Small intestine (tissue), 7 donors: ENCODE data around the gene SEL1L. TPM values are rescaled to one million over a fixed set of nuclear protein-coding genes. Genes with fewer than 3 reads are reported as not detected.
A peak's percentile ranks its signal among the peaks of the same experiment; 100 is the strongest.

Experiments used
- DNase-seq, 2 donors: peaks; one replicate each; pipeline versions ENCODE4 v3.0.0 to v3.0.0-alpha.2; 2013
- FAIRE-seq: peaks from 2 replicates; lab custom pipeline; 2012; peaks lifted over from hg19 to GRCh38; lab: Jason Lieb, UNC
- H3K27ac ChIP-seq, 3 donors: one replicate each; pipeline ENCODE4 v1.5.1; 2013; ENCODE audit warnings: low read length in 2 of 3, mild to moderate bottlenecking in 2 of 3, control low read depth in 1 of 3, inconsistent platforms in 1 of 3, low read depth in 1 of 3, moderate library complexity in 1 of 3
- H3K27me3 ChIP-seq, 3 donors: one replicate each; pipeline ENCODE4 v1.6.1; 2013; ENCODE audit warnings: low read length in 3 of 3, inconsistent platforms in 1 of 3; ENCODE audit not compliant: control insufficient read depth in 3 of 3, insufficient read depth in 3 of 3
- H3K36me3 ChIP-seq, 3 donors: one replicate each; pipeline ENCODE4 v1.6.1; 2013; ENCODE audit warnings: low read length in 3 of 3, inconsistent platforms in 1 of 3, low read depth in 1 of 3, mild to moderate bottlenecking in 1 of 3, moderate library complexity in 1 of 3; ENCODE audit not compliant: control insufficient read depth in 3 of 3, insufficient read depth in 2 of 3
- H3K4me1 ChIP-seq, 3 donors: one replicate each; pipeline ENCODE4 v1.6.1; 2013; ENCODE audit warnings: low read length in 2 of 3, inconsistent platforms in 1 of 3, low read depth in 1 of 3, mild to moderate bottlenecking in 1 of 3, moderate library complexity in 1 of 3; ENCODE audit not compliant: control insufficient read depth in 3 of 3, insufficient read depth in 2 of 3
- H3K4me3 ChIP-seq, 3 donors: one replicate each; pipeline ENCODE4 v1.5.1; 2013; ENCODE audit warnings: low read length in 3 of 3, control low read depth in 1 of 3, inconsistent platforms in 1 of 3, low read depth in 1 of 3, mild to moderate bottlenecking in 1 of 3, moderate library complexity in 1 of 3
- H3K9me3 ChIP-seq, 2 donors: one replicate each; pipeline ENCODE4 v1.6.1; 2013; ENCODE audit warnings: low read depth in 1 of 2, low read length in 1 of 2; ENCODE audit not compliant: control insufficient read depth in 2 of 2, insufficient read depth in 1 of 2
- WGBS, 3 donors: extraction: QIAGEN DNeasy Blood & Tissue Kit; methylation state at CpG; one replicate each; pipeline ENCODE4 v1.1.7; 2013; 5-methylcytosine and 5-hydroxymethylcytosine counted together
- polyA plus RNA-seq, 4 donors: library from polyadenylated mRNA; stranded (reverse) in 3 of 4; unstranded in 1 of 4; fragments of 200-250 nt in 3 of 4; fragments of 120-200 nt in 1 of 4; gene quantifications; one replicate each; pipeline versions ENCODE4 v1.2.1 to v1.2.3, GENCODE V29; 2013
- donor health status: healthy with polysubstance abuse.
- donor health status: control.
- donor health status: control.
- donor health status: Bipolar disorder and iron deficiency.
- donor health status: healthy.

The SEL1L gene
- polyA plus RNA-seq, 4 donors = 7.4 to 63.2 (median 15.5) TPM

DNA sequence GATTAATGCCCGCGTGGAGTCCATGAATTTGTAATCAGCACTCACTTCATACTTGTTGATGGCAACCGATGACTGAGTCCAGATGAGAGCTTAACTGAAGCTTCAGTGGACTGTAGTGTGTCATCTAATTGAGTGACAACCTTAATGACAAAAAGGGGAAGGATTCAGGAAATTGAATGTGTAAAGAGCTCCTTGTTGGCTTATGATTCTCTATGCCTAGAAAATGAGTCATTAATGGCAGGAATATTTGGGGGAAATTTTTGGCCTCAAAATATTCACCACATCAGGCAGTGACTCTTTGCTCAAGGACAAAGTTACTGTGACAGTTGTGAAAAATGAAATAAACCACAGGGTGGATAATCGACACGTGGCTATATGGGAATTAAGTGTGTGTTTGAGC lies 78.3 kb downstream of the SEL1L start:
- no peak overlapping the region for H3K4me3 ChIP-seq
- no peaks in the 10 kb centered on the region for H3K27me3 ChIP-seq
- no peaks in the 10 kb centered on the region for H3K4me1 ChIP-seq
- 76 to 85% (median 78%) methylated on average over 5 of the region's 5 CpGs for WGBS, 3 donors
- no peak for FAIRE-seq
- H3K36me3 ChIP-seq = no peaks in the 10 kb centered on the region
- no peak overlapping the region for H3K27ac ChIP-seq
- no peaks in the 10 kb centered on the region for H3K9me3 ChIP-seq
- no peak for DNase-seq

GRCh38 chr14:81454572-81455218 lies 79.0 kb downstream of the SEL1L start:
- H3K36me3 ChIP-seq = no peaks in the 10 kb centered on the region
- FAIRE-seq (no peak), DNase-seq (peak; percentile 27 to 49)
- H3K27ac ChIP-seq = no peak overlapping the region
- H3K4me1 ChIP-seq = peaks cover 0 to 3% (median 0%) of the 10 kb centered on the region in 3 donors
- 32 to 59% (median 52%) methylated on average over 5 of the region's 5 CpGs for WGBS, 3 donors
- H3K4me3 ChIP-seq = no peak overlapping the region
- H3K27me3 ChIP-seq = no peaks in the 10 kb centered on the region
- H3K9me3 ChIP-seq = no peaks in the 10 kb centered on the region

DNA sequence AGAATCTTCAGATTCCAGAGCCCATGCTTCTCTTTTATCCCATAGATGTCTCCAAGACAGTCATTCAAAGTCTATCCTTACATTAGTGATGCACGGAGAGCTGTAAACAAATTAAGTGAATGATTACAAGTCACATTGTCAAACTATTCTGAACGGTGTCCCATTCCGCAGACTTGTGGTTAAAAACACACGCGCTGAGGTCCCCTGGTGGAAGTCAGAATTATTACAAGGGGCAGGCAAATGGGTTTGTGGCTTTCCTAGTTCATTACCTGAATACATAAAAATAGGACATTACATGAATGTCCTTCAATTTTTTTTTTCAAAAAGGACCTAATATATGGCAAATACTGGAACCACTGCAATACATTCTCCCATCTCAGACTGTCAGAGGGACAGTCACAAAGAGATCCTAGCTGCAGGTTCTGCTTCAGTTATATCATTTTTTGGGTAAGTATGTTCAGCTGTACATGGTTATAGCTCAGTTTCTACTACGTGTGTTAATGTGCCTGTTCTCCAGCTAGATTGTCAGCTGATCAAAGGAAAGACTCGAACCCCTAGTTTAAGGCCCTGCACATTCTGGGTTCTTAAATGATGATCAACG lies 80.4 kb downstream of the SEL1L start:
- FAIRE-seq = no peak
- no peaks in the 10 kb centered on the region for H3K36me3 ChIP-seq
- WGBS, 3 donors = 16 to 21% (median 19%) methylated on average over 8 of the region's 8 CpGs
- H3K9me3 ChIP-seq = no peaks in the 10 kb centered on the region
- peaks cover 0 to 8% (median 0%) of the 10 kb centered on the region in 3 donors for H3K4me1 ChIP-seq
- H3K27ac ChIP-seq = no peak overlapping the region
- H3K27me3 ChIP-seq = no peaks in the 10 kb centered on the region
- peak; percentile 70 to 73 for DNase-seq
- H3K4me3 ChIP-seq = no peak overlapping the region

DNA sequence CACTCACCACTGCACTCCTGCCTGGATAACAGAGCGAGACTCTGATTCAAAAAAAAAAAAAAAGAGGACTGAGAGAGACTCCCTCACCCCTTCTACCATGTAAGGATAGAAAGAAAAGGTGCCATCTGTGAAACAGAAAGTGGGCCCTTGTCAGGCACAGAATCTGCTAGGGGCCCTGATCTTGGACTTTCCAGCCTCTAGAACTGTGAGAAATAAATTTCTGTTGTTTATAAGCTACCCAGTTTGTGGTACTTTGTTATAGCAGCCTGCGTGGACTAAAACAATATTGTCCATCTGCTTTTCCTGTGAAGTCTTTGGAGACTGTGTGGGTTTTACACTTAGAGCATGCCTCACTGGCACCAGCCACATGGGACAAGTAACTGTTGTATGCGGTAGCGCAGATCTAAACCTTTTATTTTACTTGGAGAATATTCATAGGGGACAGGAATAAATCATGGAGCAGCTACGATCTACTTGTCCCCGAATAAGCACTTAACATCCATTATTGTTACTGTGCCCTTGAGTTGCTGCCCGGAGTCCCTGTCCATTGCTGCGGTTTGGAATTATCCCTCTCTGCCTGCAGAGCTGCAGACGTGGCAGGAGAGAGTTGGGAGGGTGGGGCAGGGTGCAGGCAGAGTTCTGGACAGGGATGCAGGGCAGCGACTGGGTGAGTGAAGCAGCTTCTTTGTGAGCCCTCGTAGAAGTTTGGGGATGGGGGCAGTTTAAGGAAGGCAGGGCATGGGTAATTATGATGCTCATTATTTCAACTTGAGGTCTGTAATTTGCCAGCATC lies 81.1 kb downstream of the SEL1L start:
- Histone ChIP-seq H3K27ac (no peak overlapping the region), H3K27me3 (no peaks in the 10 kb centered on the region), H3K4me3 (no peak overlapping the region), H3K4me1 (peaks cover 0 to 8% (median 0%) of the 10 kb centered on the region in 3 donors), H3K9me3 (no peaks in the 10 kb centered on the region), H3K36me3 (no peaks in the 10 kb centered on the region)
- 62 to 74% (median 69%) methylated on average over 11 of the region's 11 CpGs for WGBS, 3 donors
- FAIRE-seq = no peak
- no peak for DNase-seq

DNA sequence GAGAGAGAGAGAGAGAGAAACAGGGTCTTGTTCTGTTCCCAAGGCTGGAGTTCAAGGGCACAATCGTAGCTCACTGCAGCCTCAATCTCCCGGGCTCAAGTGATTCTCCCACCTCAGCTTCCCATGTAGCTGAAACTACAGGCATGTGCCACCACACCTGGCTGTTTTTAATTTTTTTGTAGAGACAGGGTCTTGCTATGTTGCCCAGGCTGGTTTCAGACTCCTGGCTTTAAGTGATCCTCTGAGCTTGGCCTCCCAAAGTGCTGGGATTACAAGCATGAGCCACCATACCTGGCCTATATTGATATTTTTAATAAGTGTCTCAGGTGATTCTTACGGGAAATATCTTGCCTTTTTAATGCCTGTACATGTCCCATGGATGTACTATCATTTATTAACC lies 82.7 kb downstream of the SEL1L start:
- Histone ChIP-seq H3K9me3 (no peaks in the 10 kb centered on the region), H3K4me3 (no peak overlapping the region), H3K27ac (no peak overlapping the region), H3K27me3 (no peaks in the 10 kb centered on the region), H3K4me1 (peaks cover 0 to 8% (median 0%) of the 10 kb centered on the region in 3 donors), H3K36me3 (no peaks in the 10 kb centered on the region)
- DNase-seq (no peak), FAIRE-seq (no peak)
- WGBS, 3 donors = 44 to 88% (median 69%) methylated on average over 3 of the region's 3 CpGs

DNA sequence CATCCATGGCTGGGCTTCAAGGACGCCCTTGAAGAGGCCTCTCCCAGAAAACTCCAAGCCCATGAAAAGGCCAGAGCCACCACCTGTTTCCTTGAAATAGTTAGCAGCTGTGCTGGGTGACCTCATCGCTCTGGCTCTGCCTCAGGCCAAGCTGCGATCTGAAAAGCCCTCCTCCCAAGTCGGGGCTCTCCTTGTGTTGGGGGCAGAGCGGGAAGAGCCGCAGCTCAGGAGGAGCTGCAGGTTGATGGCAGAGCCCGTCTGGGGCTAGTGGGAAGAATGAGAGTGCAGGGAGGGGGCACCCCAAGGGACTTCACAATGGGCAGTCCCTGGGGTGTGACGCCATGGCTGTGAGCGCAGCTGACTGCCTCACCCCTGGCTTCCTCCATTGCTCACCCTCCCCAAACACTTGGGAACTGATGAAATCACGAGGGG lies 83.5 kb downstream of the SEL1L start:
- H3K4me1 ChIP-seq = peaks cover 0 to 8% (median 0%) of the 10 kb centered on the region in 3 donors
- H3K36me3 ChIP-seq = no peaks in the 10 kb centered on the region
- no peaks in the 10 kb centered on the region for H3K9me3 ChIP-seq
- H3K27me3 ChIP-seq = no peaks in the 10 kb centered on the region
- DNase-seq (peak in 1 of 2 donors; percentile 13), FAIRE-seq (no peak)
- H3K4me3 ChIP-seq = no peak overlapping the region
- WGBS, 3 donors = 61 to 74% (median 73%) methylated on average over 10 of the region's 10 CpGs
- H3K27ac ChIP-seq = no peak overlapping the region

- whole genome bisulfite sequencing, 3 donors = 63 to 76% (median 67%) methylated on average over 6 of the region's 6 CpGs
- H3K9me3 ChIP-seq = no peaks in the 10 kb centered on the region
- H3K4me3 ChIP-seq = no peak overlapping the region
- no peaks in the 10 kb centered on the region for H3K27me3 ChIP-seq
- peaks cover 0 to 8% (median 0%) of the 10 kb centered on the region in 3 donors for H3K4me1 ChIP-seq
- no peaks in the 10 kb centered on the region for H3K36me3 ChIP-seq
- no peak for FAIRE-seq
- no peak for DNase-seq
- H3K27ac ChIP-seq = no peak overlapping the region
These were observed 84.1 kb downstream of the SEL1L start for GRCh38 chr14:81449576-81449975.

- 6 to 27% (median 20%) methylated on average over 4 of the region's 4 CpGs for WGBS, 3 donors
- no peaks in the 10 kb centered on the region for H3K9me3 ChIP-seq
- no peaks in the 10 kb centered on the region for H3K36me3 ChIP-seq
- H3K4me1 ChIP-seq = peaks cover 0 to 8% (median 0%) of the 10 kb centered on the region in 3 donors
- no peaks in the 10 kb centered on the region for H3K27me3 ChIP-seq
- H3K27ac ChIP-seq = no peak overlapping the region
- DNase-seq (peak in 1 of 2 donors; percentile 51), FAIRE-seq (no peak)
- no peak overlapping the region for H3K4me3 ChIP-seq
These were observed 84.5 kb downstream of the SEL1L start for GRCh38 chr14:81449114-81449513.
